NCI-H82 treated with DMSO at 0.1 percent for 48 hours (cell line): ENCODE results near the gene TSPAN16.
A peak's percentile ranks its signal among the peaks of the same experiment; 100 is the strongest.

Source experiments
- DNase-seq: peaks from one replicate; lab custom pipeline; 2025; ENCODE audit not compliant: unreplicated experiment; lab: John Stamatoyannopoulos, UW

TSPAN16 gene

DNA sequence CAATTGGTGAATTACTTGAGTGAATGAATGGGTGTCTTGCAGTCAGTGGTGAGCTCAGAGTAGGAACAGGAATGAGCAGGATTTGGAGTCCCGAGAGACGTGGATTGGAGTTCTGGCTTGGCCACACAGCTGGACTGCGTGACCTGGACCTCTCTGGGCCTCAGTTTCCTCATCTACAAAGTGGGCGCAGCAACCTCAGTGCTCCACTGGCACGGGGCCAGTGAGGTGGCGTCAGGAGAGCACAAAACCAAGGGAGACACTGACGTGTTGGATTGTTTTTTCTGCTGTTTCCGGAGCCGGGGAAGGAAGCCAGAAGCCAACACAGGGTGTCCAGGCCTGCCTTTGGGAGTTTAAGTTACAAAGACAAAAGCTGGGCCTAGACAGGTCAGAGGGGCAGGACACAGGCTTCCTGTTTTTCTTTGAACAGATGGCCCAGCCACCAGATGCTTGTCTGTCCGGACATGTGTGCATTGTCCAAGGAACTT, 27.1 kb upstream of the TSPAN16 start:
- no peak for DNase-seq

DNA sequence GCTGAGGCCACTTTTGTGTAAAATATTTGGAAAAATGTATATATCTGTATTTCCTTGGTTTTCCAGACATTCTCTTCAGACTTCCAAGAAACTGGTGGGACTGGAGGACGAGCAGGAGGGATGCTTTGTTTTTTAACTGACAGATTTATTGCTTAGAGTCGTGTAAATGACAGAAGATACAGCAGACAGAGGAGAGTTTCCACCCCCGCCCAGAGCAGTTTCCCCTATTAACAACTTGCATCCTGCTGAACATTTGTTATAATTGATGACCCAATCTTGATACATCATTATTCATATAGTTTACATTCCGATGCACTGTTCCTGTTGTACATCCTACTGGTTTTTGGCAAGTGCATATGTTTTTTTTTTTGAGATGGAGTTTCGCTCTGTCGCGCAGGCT, 26.6 kb upstream of the TSPAN16 start:
- DNase-seq, result no peak

DNA sequence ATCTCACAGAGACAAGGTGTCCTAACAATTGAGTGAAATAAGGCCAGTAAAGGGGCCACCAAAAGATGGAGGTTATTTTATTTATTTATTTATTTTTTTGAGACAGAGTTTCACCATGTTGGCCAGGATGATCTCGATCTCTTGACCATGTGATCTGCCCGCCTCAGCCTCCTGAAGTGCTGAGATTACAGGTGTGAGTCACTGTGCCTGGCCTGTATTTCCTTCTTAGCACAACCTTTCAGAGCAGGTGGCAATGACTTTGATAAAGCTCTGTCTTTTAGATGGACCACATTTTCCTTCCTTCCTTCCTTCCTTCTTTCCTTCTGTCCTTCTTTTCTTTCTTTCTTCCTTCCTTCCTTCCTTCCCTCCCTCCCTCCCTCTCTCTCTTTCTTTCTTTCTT, 22.7 kb upstream of the TSPAN16 start:
- DNase-seq, result no peak

DNA sequence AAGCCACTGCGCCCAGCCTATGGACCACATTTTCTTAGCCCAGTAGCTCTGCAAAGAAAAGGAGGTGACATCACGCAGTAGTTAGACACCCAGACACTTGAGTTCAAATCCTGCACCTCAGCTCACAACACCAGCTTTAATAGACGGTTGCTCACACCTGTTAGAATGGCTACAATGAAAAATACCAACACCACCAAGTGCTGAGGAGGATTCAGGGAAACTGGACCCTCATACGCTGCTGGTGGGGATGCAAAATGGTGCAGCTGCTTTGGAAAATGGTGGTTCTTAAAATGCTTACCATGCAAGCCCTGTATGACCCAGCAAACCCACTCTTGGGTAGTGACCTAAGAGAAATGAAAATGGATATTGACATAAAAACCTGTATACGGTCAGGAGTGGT, 22.0 kb upstream of the TSPAN16 start:
- DNase-seq, result no peak

DNA sequence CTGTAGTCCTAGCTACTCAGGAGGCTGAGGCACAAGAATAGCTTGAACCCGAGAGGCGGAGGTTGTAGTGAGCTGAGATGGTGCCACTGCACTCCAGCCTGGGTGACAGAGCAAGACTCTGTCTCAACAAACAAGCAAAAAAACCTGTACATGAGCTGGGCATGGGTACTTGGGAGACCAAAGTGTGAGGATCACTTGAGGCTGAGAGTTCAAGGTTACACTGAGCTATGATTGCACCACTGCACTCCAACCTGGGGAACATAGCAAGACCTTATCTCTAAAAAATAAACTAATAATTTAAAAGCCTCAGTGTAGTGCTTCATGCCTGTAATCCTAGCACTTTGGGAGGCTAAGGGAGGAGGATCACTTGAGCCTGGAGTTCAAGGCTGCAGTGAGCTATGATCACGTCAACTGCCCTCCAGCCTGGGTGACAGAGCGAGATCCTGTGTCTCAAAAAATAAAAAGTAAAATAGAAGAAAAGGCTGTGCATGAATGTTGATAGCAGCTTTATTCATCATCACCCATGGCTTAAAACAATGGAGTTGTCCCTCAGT, 21.4 kb upstream of the TSPAN16 start:
- no peak for DNase-seq

DNA sequence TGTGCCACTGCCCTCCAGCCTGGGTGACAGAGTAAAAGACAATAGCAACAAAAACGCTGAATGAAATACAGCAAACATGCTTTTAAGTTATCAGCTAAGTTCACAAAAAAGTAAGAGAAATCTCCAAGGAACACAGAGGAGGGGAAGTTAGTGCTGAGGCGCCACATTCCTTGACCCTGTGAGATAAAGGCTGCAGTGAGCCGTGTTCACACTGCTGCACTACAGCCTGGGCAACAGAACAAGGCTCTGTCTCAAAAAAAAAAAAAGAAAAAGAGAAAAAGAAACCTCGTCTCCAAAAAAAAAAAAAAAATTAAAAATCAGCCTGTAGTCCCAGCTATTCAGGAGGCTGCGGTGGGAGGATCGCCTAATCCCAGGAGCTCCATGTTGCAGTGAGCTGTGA, 17.3 kb upstream of the TSPAN16 start:
- no peak for DNase-seq

DNA sequence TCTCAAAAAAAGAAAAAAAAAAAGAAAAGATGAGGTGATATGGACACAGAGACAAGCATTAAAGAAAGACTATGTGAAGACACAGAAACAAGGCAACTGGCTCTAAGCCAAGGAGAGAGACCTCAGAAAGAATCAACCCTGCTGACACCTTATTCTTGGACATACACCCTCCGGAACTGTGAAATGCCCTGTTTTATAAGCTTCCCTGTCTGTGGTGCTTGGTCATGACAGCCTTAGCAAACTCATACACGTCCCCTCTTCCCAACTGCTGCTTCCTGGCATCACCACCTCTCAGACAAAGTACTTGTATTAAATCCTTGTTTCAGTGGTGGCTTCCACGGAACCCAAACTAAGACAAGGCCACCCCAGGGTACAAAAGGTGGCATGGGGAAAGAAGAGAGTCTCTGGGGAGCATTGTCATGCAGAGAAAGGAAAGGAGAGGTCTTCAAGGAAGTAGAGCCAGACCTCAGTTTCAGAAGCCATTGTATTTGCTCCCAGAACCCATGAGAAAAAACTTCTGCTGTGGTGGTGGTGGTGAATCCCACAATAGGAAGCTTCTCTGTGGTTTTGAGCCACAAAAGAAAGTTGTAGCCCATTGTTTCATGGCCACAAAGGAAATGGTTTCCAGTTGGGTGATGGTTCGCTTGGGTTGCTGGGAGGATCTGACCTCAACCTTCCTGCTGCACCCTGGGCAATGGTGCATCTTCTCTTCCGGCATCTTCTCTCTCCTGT, 16.3 kb upstream of the TSPAN16 start:
- no peak for DNase-seq

DNA sequence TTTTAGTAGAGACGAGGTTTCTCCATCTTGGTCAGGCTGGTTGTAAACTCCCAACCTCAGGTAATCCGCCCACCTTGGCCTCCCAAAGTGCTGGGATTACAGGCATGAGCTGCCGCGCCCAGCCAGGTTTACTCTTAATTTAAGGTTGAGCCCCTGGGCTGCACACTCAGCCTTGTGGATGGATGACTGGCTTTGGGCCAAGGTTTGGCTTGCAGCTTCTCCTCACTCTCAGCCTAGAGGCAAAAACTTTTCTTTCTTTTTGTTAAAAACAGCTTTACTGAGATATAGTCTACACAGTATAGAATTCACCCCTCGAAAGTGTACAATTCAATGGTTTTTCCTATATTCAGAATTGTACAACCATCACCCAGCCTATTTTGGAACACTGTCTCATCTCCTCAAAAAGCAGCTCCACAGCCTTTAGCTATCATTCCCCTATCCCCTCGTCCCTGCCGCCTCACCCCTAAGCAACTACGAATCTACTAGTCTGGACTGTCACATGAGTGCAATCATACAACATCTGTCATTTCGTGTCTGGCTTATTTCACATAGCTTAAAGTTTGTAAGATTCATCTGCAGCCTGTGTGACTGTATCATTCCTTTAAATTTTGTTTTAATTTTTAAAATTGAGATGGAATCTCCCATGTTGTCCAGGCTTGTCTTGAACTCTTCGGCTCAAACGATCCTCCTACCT, 14.5 kb upstream of the TSPAN16 start:
- no peak for DNase-seq

DNA sequence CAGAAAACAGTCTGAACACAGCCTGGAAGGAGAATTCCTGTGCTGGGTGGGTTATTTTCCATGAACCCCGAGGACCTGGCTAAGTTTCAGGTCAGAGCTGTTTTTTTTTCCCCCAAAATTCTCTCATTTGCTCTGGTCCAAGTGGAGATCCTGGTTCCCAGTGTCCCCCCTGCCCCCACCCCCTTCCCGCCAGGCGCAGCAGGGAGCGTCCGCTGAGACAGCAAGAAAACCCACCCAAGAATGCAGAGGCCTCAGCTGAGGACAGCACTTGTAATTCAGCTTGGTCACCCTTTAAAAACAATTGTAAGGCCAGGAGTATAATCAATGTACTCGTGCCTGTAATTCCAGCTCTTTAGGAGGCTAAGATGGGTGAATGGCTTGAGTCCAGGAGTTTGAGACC, 11.4 kb upstream of the TSPAN16 start:
- DNase-seq, result no peak

DNA sequence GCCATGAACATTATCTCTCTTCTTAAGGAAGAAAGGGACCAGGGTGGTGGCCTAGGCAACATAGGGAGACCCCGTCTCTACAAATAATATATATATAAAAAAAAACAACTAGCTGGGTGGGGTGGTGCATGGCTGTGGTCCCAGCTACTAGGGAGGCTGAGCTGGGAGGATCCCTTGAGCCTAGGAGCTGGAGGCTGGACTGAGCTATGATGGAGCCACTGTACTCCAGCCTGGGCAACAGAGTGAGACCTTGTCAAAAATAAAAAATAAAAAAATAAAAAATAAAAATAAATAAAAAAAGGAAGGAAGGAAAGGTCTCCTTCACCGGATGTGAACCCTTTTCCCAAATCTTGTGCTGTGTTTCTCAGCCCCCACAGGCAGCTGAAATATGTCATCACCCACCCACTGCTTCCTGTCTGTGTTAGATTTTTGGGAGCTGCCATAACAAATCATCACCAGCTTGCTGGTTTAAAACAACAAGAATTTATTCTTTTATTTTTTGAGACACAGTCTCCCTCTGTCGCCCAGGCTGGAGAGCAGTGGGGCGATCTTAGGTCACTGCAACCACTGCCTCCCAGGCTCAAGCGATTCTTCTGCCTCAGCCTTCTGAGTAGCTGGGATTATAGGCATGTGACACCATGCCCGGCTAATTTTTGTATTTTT, 9.5 kb upstream of the TSPAN16 start:
- DNase-seq, result no peak

DNA sequence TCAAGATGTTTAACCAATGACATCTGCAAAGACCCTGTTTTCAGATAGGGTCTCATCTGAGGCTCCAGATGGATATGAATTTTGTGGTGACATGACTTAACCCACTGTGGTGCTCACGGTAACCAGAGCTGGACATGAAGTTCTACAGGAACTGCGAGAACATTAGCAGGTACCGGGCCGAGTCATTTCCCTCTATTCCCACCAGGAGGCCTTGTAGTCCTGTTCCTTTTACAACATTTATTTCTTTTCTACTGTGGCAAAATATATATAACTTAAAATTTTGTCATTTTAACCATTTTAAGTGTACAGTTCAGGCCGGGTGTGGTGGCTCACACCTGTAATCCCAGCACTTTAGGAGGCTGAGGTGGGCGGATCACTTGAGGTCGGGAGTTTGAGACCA, 7.6 kb upstream of the TSPAN16 start:
- DNase-seq, result no peak

DNA sequence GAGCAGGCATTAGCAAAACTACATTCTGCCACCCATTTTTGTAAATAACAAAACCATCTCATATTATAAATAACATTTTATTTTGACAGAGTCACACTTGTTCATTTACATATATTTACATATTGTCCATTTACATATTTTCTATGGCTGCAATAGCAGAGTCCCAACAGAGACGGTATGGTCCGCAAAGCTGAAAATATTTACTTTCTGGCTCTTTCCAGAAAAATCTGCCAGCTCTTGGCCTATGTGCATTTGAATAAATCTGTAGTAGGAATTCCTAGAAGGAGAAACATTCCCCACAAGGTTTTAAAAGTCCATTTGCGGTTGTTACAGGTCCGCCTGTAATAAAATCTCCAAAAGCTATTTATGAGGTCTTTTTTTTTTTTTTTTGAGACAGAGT, 5.7 kb upstream of the TSPAN16 start:
- no peak for DNase-seq

DNA sequence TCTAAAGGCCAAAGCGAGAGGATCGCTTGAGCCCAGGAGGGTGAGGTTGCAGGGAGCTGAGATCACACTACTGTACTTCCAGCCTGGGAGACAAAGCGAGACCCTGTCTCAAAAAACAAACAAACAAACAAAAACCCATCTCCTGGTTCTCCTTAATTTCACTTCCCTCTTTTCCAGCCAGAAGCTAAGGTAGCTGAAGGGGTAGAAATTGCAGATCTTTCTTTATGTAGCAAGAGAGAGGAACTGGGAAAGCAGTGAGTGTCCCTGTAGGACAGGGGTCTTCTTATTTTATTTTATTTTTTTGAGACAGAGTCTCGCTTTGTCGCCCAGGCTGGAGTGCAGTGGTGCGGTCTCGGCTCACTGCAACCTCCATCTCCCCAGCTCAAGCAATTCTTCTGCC, 4.5 kb upstream of the TSPAN16 start:
- no peak for DNase-seq

DNA sequence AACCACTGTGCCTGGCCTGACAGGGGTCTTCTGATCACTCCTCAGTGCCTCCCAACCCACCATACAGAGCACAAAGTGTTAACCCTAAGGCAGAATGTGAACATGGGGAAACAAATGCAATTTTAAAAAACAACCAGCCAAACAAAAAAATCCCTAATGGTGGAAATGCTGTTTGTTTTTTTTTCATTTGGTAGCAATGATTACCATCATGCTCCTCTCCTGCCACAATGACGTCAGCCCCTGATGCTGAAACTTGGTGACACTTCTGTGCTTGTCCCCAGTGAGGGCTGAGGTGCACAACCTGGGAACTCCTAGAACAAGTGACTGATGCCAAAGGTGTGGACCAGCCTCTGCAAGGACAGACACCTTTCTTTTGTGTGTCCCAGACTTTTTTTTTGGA, 4.0 kb upstream of the TSPAN16 start:
- no peak for DNase-seq

DNA sequence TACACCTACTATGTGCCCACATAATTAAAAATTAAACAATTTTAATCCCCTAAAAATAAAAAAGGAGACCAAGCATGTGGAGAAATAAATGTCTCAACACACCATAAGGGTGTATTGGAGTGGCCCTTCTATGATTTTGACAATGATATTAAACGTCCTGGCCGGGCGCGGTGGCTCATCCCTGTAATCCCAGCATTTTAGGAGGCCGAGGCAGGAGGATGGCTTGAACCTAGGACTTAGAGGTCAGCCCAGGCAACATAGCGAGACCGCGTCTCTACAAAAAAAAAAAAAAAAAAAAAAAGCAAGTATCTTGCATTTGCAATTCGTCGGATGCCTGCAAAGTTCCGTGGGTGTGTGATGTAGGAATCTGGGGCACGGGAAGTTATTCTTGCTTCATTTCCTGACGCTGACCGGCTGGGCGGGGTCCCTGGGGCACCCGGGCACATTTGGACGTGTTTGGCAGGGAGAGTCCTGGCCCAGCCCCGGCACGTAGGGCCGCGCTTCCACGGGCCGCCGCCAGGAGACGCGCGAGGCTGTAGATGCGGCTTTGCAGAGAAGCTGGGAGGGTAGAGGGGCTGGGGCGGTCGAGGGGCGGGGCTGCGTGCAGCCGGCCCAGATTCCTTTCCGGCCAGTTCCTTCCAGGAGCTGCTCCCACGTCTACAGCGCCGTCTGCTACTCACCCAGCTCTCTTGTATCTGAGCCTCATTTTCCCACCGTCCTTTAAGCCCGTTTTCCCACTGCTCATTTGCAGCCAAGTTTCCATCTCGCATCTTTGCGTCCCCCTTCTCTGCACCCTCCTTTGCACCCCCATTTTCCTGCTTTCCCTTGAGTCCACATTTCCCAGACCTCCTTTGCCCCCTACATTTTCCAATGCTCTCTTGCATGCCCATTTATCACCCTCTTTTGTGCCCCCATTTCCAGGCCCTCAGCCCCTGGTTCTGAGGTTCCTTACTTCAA, 2.2 kb upstream of the TSPAN16 start:
- peak; percentile 79 for DNase-seq

DNA sequence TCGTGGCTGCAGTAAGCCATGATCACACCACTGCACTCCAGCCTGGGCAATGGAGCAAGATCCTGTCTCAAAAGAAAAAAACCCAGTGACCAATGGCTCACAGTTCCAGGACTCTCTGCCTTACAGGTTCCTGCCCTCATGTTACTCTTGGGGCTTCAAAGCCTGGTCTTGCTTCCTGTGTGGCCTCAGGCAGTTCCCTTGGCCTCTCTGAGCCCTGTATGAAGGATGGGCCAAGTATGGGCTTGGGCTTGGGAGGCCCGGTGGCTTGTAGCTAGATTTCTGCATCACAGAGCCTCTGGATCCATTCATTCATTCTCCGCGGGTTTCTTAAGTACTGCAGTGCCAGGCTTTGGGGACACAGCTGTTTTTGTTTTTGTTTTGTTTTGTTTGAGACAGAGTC, 780 bp upstream of the TSPAN16 start:
- no peak for DNase-seq

DNA sequence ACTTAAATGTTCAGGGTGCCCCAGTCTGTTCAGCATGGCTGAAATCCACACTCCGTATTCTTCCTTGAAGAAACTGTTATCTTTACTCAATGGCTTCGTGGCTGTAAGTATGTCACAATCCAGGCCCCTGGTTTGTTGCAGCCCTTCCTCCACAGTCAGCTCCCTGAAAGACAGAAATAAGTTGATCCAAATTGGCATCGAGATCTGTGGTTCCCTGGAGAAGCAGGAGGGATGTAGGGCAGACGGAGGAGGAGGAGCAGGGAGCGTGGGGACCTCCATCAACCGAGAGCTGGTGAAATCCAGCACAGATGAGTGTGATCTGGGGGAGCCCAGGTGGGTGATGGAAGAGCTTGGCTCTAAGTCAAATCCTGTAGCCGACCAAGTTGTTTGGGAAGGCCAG, 304 bp downstream of the TSPAN16 start:
- no peak for DNase-seq

DNA sequence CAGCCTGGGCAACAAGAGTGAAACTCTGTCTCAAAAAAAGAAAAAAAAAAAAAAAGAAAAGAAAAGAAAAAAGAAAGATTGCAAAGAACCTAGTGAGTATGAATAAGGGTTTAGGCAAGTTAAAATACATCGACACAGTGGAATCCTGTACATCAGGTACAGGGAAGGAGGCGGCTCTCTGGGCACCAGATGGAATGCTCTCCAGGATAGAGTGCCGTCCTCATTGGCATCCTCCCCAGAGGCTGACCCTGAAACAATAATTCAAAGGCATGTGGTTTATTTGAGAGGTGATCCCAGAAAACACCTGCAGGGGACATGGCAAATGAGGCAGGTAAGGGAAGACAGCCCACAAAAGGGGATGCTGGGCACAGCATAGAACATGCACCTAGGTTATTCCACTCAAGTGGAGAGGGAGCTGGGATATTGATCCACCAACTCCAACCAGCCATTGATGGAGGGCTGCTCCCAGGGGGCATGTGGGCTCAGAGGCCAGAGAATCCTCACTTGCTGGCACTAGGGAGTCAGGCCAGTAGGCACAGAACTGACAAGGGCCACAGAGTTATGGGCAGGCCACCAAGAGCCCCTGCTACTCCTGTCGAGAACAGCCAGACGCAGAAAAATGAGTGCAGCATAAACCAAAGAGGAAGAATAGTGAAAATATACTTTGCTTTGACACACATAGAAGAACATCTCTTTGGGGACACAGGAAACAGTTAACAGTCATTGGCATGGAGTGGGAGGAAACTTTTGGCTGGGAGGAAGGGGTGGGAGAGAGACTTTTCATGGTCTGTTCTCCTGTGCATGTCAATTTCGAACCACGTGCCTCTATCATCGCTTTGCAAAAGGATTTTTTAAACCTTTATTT, 4.2 kb downstream of the TSPAN16 start:
- DNase-seq, result no peak

DNA sequence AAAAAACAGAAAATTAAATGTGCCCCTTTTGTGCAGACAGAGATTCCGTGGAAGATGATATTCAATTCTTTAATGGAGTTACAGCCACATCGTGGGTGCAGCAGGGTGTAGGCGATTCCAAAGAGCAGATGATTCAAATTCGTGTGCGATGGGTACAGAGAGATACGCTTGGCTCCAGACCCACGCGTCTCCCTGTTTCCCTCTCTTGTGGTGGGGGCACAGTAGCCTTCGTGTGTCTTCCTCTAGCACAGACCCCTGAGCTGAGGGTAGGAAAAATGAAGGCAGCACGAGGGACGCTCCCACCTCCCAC, 4.8 kb downstream of the TSPAN16 start:
- no peak for DNase-seq

DNA sequence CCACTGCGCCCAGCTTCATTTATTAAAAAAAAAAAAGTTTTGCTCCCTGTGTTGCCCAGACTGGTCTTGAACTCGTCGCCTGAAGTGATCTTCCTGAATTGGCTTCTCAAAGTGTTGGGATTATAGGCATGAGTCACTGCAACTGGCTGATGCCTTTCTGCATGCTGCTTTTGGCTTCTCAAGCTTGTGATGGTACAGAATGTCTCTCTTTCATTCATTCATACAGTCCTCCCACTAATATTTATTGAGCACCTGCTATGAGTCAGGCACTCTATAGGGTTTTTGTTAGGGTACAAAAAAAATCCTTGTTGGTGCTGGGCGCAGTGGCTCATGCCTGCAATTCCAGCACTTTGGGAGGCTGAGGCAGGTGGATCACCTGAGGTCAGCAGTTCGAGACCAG, 9.0 kb downstream of the TSPAN16 start:
- DNase-seq, result no peak
